Measurements from ENCODE around the gene ASB11.
"Not testable (repeated sequence)": the region's sequence is repeated elsewhere in the genome, so short reads cannot be mapped to it uniquely, and the experiment has no call there.

ASB11 gene

GRCh38 chrX:15301924-15302323 is 13.5 kb downstream of the ASB11 start:
- no peak for DNase-seq

- no peak for DNase-seq
Measured at GRCh38 chrX:15299941-15300851, 15.2 kb downstream of the ASB11 start.

- no peak for DNase-seq
Measured at GRCh38 chrX:15298780-15299179, 16.7 kb downstream of the ASB11 start.

DNA sequence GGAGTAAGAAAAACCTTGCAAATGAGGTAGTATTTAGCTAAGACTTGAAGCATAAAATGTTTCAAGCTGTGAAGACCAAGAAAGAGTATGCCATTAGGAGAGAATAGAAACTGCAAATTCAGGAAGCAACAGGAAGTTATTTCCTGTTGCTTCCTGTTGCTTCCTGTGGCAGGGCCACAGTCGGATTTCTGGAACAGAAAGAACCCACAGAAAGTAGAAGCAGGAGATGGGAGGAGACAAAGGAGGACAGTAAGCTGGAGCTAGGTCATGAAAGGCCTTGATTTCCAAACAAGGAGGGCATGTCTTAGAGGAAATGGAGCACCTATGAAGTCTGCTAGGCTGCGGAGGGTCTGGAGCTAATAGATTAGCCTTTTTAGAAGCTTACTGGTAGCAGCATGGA is 17.2 kb downstream of the ASB11 start:
- DNase-seq: no peak

DNA sequence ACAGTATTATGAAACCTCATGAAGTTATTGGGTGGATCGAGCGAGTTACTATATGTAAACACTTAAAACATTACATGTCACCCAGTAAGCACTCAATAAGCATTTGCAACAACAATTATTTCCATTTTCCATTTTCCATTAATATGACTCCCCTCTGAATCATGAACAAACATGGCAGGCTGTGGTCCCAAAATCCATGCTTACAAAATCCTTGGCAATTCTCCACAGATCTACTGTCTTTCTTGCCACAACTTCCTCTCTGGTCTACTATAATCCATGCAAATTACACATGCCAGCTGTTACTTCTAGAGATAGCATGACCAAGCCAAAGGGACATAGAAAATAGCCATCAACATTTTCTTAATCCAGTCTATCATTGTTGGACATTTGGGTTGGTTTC is 22.0 kb downstream of the ASB11 start:
- DNase-seq: no peak

- DNase-seq: no peak
Measured at GRCh38 chrX:15292861-15293260, 22.6 kb downstream of the ASB11 start.

DNA sequence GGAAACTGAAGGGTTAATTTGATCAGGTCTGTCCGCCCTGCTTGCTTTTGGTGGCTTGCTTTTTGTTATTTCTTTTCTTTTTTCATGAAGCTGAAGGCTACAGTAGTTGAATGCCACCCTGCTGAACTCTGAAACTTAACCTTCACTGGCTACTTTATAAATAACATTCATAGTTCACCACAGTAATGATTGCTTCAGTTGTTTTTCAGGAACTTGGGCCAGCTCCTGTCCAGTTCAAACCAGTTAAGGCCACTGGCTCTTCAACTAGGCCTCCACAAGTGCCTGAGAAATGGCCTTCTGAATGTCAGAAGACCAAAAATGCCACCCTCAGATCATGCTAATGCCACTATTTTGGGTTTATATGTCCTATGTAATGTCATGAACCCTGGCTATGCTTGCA is 37.8 kb downstream of the ASB11 start:
- no peak for DNase-seq

- no peak for DNase-seq
Measured at GRCh38 chrX:15274946-15275345, 40.5 kb downstream of the ASB11 start.

DNA sequence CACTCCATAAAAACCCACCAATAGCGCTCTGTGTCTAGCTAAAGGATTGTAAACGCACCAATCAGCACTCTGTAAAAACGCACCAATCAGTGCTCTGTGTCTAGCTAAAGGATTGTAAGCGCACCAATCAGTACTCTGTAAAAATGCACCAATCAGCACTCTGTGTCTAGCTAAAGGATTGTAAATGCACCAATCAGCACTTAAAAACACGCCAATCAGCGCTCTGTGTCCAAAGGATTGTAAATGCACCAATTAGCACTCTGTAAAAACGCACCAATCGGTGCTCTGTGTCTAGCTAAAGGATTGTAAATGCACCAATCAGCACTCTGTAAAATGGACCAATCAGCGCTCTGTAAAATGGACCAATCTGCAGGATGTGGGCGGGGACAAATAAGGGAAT is 42.2 kb downstream of the ASB11 start:
- DNase-seq: not testable (repeated sequence)

DNA sequence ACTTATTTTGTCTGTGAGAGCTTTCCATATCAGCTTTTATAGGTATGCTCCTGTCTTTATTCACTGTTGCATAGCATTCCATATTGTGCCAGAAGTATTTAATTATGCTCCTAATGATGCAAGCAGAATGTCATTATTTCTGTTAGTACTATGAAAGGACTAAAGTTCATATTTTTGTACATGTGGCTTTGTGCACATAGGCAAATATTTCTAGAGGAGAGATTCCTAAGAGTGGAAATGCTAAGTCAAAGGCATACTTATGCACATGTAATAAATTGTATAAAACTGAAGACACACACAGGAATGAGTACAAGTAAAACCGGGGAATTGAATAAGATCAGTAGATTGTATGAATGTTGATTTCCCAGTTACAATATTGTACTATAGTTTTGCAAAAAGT is 43.7 kb downstream of the ASB11 start:
- no peak for DNase-seq

DNA sequence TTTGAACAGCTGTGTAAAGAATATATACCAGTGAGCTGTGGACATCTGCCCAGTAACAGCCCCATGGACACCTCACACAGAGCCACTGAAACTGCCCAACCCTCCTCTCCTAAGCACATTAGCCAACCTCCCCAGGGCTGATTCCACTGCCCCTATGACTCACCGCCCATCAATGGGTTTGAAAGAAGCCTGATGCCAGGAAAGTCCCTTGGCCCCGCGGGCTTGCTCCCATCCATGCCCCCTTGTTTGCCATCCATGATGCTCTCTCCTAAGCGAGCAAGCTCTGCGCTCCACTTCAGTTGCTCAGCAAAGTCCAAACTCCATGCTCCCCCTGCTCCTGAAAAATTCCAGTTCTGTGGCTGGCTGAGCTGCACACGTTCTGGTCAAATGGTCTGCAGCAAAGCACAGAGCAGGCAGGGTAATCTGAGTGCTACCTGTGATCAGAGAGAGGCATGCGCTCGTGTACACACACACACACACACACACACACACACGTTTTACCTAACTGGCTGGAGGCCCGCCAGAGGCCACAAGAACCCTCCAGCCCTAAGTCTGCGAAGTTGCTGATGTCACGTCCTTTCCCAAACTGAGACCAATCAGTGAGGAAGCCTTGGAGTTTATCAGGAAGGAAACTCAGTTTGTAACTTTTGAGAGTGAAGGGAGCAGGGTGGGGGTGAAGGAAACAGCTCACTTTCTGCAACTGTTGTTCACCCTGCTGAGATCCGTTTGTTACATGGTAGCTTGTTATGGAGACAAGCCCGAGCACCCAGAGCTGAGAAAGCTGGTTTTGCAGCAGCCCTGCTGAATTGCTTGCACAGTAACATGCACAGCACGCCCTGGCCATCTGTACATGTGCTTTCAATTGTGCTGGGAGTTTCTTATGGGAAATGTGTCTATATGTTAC is 45.6 kb downstream of the ASB11 start, which contains the start of gene ASB9:
Gene ASB9 (minus strand): TSS at position 466 of the 904 bp plus-strand sequence. CDS start 209 bp downstream, at position 257.
- no peak for DNase-seq

- no peak for DNase-seq
Measured at GRCh38 chrX:15269120-15269519, 46.3 kb downstream of the ASB11 start.

DNA sequence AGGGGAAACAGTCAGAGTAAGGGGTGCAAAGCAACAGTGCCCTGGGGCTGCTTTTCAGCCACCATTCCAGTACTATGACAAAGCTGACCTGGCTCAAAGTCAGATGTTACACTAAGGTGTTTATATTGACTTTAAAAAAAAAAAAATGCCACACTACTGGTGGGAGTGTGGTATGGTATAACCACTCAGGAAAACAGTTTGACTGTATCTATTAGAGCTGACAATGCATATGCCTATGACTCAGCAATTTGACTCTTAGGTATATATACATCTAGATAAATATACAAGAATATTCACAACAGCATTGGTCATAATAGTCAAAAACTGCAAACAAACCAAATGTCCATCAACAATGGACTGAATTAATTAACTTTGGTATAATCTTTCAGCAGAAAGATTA is 60.6 kb downstream of the ASB11 start:
- no peak for DNase-seq

DNA sequence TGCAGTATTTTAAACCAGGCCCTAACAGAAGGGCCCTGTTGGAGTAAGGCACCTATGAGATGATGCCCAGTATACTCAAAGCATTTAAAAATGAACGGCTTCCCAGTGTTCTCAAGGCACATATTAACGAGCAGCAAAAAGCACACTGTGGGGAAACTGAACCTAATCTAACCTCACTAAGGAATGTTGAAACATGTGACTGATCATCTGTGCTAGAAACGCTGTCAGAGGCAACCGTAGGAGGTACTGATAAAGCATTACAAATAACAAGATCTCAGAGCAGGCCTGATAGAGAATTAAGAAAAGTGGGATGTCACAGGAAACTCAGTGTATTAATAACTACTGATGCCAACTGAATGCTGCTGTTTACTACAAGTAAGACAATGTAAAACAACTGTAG is 69.5 kb downstream of the ASB11 start:
- no peak for DNase-seq

DNA sequence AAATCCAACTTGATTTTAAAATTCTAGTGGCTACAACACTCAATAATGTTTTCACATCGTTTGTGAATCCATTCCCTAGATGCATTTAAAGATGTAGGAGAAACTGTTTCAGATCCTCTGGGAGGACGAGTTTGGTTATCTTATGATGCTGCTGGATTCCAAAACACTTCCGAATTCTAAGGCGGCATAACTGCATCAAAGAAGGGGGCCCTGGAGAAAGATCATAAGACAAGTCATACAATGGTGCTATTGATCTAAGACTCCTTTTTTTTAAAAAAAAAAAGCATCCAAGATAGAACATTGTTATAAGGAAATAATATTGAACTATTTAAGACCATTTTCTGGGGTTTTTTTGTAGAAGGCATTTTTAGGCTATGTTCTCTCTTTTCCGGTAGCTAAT is 71.0 kb downstream of the ASB11 start:
- DNase-seq: no peak

- DNase-seq: peak; percentile 15
Measured at GRCh38 chrX:15242899-15243555, 72.4 kb downstream of the ASB11 start.

- no peak for DNase-seq
Measured at GRCh38 chrX:15241301-15241700, 74.1 kb downstream of the ASB11 start.

DNA sequence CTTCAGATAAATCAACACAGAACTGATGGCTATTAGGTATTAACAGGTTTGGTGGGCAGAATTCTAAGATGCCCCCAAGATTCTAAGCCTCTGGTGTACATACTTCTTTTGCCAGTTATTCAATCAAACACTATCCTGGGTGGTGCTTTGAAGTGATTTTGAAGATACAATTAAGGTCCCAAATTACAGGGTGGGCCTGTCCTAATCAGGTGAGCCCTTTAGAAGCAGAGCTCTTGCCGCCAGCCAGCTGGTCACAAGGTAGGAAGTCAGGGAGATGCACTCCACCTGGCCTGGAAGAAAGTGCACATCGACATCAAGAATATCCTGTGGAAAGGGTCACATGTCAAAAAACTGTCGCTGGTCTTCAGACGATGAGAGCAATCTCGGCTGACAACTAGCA is 75.0 kb downstream of the ASB11 start:
- no peak for DNase-seq

- no peak for DNase-seq
Measured at GRCh38 chrX:15236146-15236545, 79.3 kb downstream of the ASB11 start.

- no peak for DNase-seq
Measured at GRCh38 chrX:15235001-15235400, 80.4 kb downstream of the ASB11 start.

DNA sequence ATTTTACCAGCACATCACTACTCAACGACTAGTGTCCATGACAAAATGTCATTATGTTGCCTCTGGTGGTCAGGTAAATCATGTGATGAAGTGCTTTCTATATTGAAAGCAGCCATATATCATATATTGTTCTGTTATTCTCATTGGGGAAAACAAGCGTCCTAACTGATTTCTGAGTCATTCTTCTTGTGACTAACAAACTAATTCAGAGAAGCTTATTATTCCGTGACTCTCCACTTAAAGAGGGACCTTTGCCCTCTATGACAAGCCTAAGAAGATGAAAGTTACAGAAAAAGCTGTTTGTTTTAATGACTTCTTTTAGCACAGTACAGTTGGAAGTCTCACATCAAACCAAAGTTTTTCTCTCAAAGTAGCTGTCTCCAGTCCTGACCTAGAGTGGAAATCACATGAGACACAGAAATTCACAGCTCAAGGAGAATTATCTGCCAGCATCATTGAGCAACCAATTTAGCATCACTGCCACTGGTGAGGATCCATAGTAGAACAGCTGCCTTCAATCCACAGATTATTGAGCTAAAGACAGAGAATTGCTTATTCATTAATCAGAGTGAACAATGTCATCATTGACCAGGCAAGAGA is 81.9 kb downstream of the ASB11 start:
- no peak for DNase-seq
